ENCODE measurements around the gene FCER1G.
"Not testable (repeated sequence)": the region's sequence is repeated elsewhere in the genome, so short reads cannot be mapped to it uniquely, and the experiment has no call there.

FCER1G gene

GRCh38 chr1:161209790-161210409 is 5.2 kb upstream of the FCER1G start:
- DNase-seq = peak; percentile 80

- no peak for DNase-seq
Measured at GRCh38 chr1:161214369-161214768, 726 bp upstream of the FCER1G start.

GRCh38 chr1:161216945-161217712 is 2.0 kb downstream of the FCER1G start:
- no peak for DNase-seq

- no peak for DNase-seq
Measured at GRCh38 chr1:161217831-161218230, 2.7 kb downstream of the FCER1G start.

- peak; percentile 51 for DNase-seq
Measured at GRCh38 chr1:161218301-161219077, 3.4 kb downstream of the FCER1G start.

- no peak for DNase-seq
Measured at GRCh38 chr1:161219078-161219892, 4.2 kb downstream of the FCER1G start.

- no peak for DNase-seq
Measured at GRCh38 chr1:161220002-161220401, 4.9 kb downstream of the FCER1G start.

- DNase-seq = no peak
Measured at GRCh38 chr1:161222175-161223019, 7.3 kb downstream of the FCER1G start.

- no peak for DNase-seq
Measured at GRCh38 chr1:161223805-161224694, 9.0 kb downstream of the FCER1G start.

- not testable (repeated sequence) for DNase-seq
Measured at GRCh38 chr1:161224695-161225087, 9.6 kb downstream of the FCER1G start.

- no peak for DNase-seq
Measured at GRCh38 chr1:161225178-161225533, 10.1 kb downstream of the FCER1G start.

GRCh38 chr1:161225534-161226319 is 10.6 kb downstream of the FCER1G start, which contains the start of gene TOMM40L:
Gene TOMM40L, plus strand, starts transcription at chr1:161226060. Its CDS starts 430 bp downstream, at chr1:161226490.
- peak; percentile 86 for DNase-seq

- DNase-seq = peak; percentile 5
Measured at GRCh38 chr1:161226320-161226711, 11.2 kb downstream of the FCER1G start.

GRCh38 chr1:161226759-161227158 is 11.7 kb downstream of the FCER1G start:
- DNase-seq = no peak

GRCh38 chr1:161227196-161227871 is 12.2 kb downstream of the FCER1G start:
- DNase-seq = peak; percentile 96

- no peak for DNase-seq
Measured at GRCh38 chr1:161228032-161228431, 12.9 kb downstream of the FCER1G start.

GRCh38 chr1:161229896-161230295 is 14.8 kb downstream of the FCER1G start:
- DNase-seq = peak; percentile 15

GRCh38 chr1:161230762-161231161 is 15.7 kb downstream of the FCER1G start:
- no peak for DNase-seq

- no peak for DNase-seq
Measured at GRCh38 chr1:161233102-161233501, 18.0 kb downstream of the FCER1G start.

All from CD4-positive, alpha-beta T cell treated with Interleukin-17A for 4 hours (primary cell).